ENCODE data around the gene GSN. TPM values are rescaled to one million over a fixed set of nuclear protein-coding genes. Genes with fewer than 3 reads are reported as not detected.

Gene GSN
- polyA plus RNA-seq, 3 donors: 183 to 2,232 (median 1,519) TPM

DNA sequence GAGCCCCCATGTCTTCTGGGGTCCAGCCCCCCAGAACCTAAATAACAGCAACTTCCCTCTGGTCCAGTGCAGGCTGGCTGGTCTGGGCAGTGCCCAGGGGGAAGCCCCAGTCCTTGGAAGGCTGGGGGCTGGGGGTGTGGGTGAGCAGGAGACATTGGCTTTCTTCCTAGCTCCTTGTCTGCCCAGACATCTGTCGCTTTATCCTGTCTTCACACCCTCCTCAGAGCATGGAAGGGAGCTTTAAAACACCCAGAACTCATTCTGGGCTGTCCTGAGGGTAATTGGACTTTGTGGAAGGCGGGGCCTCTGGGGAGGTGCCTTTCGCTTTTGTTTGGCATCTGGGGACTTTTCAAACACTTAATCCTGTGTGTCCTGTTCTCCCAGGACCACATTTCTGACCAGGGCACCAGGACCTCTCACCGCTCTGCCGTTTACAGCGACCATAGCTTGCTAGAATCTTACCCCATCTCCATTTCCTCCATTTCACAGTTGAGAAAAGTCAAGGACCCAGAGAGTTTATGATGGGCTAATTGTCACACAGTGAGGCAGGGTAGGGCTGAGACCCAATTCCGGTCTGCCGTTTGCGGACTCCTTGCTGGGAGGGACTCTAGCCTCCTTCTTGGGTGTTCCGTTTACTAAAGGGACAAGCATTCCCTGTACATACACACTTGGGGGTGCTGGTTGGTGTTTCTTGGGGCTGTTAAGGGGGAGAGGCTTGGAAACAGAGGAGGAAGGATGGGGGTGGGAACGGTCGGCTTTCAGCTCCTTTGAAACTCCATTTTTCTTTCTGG lies 1.1 kb downstream of the GSN start:
- no peak overlapping the region for H3K27ac ChIP-seq (ENCODE audit: low read depth, low read length)
- 15 to 42% (median 21%) methylated on average over 12 of the region's 12 CpGs for WGBS, 3 donors

- no peak overlapping the region for H3K27ac ChIP-seq (ENCODE audit: low read depth, low read length)
- WGBS, 3 donors: 44 to 86% (median 48%) methylated on average over 5 of the region's 5 CpGs
Measured at GRCh38 chr9:121269642-121270254, 1.8 kb downstream of the GSN start.

GRCh38 chr9:121271368-121272341 lies 3.7 kb downstream of the GSN start:
- no peak overlapping the region for H3K27ac ChIP-seq (ENCODE audit: low read depth, low read length)
- 36 to 81% (median 44%) methylated on average over 13 of the region's 13 CpGs for WGBS, 3 donors

DNA sequence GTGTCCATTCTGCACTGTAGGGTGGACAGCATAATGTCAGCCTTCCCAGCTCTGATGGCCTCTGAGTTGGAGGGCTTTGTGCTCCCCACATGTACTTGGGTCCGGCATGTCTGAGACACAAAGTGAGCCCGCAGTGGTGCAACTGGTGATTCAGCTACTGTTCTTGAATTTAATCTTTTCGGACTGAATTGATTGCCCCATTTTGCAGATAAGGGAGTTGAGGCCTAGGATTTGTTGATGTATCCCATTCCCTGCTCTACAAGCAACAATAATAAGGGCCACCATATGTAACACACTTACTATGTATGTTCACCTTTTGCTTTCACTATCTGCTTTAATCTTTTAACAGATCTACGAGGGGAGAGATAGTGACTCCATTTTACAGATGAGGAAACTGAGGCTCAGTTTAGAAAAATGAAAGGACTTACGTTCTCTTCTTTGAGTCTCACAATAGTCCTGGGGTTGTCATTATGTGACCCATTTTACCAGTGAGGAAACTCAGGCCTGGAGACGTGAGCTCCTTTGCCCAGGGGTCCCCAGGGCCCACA lies 4.5 kb downstream of the GSN start:
- WGBS, 3 donors: 64 to 86% (median 85%) methylated on average over 6 of the region's 6 CpGs
- no peak overlapping the region for H3K27ac ChIP-seq (ENCODE audit: low read depth, low read length)

DNA sequence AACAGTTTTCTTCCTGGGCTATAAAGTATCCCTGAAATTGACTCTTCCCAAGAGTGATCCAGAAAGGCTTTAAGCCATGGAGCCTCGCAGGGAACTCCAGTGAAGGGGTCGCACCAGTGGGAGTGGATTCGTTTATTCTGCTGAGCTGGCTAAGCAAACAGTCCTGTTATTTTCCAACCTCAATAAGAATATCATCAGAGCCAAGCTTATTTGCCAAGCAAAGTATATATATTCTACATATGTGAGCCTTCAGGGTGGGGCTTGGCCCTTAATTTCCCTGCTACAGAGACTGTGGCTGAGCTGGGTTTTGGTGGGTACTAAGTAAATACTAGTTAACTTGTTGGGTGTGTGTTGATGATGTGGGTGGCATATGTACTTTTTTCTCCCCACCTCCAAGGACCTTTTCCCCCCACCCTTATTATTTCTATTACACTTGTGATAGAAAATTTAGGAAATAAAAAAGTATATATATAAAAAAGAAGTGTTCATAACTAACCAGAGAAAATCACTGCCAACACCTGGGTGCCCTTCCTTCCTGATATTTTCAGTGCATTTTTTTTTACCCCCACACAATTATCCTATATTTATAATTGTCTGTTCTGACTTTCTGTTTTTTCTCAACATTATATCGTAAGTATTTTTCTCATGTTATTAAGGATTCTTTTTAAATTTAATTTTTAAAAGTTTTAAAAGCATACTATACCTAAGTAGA lies 5.3 kb downstream of the GSN start:
- 66 to 82% (median 69%) methylated on average over 4 of the region's 4 CpGs for whole genome bisulfite sequencing, 3 donors
- H3K27ac ChIP-seq (ENCODE audit: low read depth, low read length): no peak overlapping the region

DNA sequence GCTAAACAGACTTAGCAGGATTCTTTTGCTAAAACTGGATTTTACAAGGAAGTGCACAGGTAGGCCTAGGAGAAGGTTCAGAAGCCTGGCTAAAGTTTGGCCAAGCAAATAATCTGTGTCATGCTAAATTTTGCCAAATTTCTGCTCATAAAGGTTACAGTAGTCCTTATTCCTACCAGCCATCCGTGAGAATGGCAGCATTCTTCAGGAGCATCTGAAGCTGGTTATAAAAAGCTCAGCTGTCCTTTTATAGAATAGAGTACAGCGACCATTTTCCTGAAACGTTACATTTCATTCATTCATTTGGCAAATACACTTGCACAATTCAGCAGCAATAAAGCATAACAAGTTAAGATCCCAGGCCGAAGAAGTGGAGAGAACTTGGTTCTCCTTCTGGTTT lies 6.9 kb downstream of the GSN start:
- H3K27ac ChIP-seq (ENCODE audit: low read depth, low read length): no peak overlapping the region
- 79 to 81% (median 81%) methylated on average over 4 of the region's 4 CpGs for WGBS, 3 donors

GRCh38 chr9:121275781-121276658 lies 8.1 kb downstream of the GSN start:
- 75 to 77% (median 76%) methylated on average over 8 of the region's 8 CpGs for WGBS, 3 donors
- H3K27ac ChIP-seq (ENCODE audit: low read depth, low read length): no peak overlapping the region

- WGBS, 3 donors: 81 to 93% (median 92%) methylated on average over 1 of the region's 1 CpG
Measured at GRCh38 chr9:121277026-121277425, 9.1 kb downstream of the GSN start.

DNA sequence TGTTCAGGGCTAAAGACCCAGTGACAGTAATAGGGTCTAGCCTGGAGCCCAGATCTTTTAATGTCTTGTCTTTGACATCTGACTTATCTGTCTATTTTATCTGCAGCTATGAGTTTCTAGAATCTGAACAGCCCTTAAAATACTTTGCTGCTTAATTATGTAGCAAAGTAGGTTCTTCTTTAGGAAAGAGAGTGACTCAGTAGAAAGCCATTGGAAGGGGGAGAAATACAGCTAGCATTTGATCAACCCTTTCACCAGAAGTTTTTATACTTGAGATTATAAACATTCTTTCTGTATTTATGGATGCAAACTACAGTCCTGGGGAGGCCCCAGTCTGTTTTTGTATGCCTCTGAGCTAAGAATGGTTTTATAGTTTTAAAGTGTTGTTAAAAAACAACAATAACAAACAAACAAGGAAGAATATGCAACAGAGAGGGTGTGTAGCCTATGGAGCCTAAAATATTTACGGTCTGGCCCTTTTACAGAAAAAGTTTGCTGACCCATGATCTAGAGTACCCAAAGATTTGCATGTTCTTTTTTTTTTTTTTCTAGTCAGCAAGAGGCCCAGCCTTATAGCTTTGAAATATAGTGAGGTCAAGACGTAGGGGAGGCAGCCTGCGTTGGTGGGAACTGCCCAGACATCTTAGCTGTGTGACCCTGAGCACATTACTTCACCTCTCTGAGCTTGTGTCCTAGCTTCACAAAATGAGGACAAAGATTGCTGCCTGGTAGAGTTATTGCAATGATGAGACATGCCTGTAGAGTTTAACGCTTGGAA lies 9.7 kb downstream of the GSN start:
- WGBS, 3 donors: 55 to 77% (median 69%) methylated on average over 4 of the region's 4 CpGs
- no peak overlapping the region for H3K27ac ChIP-seq (ENCODE audit: low read depth, low read length)

More at GRCh38 chr9:121277026-121277425, 9.1 kb downstream of the GSN start:
- no peak overlapping the region for H3K27ac ChIP-seq (ENCODE audit: low read depth, low read length)

DNA sequence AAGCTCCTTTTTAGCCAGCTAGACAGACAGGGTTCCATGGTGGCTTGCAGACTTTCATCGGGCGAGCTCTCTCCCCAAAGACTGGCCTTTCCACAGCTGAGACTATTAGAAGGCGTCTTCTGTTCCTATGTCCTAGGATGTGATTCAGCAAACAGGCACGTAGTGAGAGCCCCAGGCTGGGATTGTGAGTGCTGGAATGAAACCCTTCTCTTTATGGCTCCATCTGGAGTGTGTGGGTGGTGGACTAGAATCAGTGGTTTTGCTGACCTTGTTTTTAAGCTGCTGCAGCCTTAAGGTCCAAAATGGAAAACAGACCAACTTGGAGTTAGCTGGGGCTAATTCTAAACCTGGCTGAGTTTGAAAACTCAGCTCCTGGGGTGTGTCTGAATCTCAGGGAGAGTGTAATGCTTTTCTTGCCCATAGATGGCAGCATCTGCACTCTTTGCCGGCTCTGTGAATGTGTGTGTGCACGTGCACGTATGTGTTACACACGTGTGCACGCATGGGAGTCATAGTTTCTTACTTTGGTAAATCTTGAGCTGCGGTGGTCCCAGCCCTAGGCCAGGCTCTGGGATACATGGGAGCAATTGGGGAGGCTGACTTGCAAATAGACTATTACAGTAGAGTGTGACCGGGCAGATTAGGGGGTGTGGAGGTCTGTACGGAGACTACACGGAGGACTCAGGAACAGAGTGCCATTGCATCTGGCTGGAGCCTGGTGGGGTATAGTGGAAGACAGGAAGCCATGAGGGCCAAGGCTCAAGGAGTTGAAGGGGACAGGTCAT lies 10.7 kb downstream of the GSN start:
- WGBS, 3 donors: 21 to 36% (median 29%) methylated on average over 13 of the region's 13 CpGs
- peak overlapping the region; percentile 29 for H3K27ac ChIP-seq (ENCODE audit: low read depth, low read length)

DNA sequence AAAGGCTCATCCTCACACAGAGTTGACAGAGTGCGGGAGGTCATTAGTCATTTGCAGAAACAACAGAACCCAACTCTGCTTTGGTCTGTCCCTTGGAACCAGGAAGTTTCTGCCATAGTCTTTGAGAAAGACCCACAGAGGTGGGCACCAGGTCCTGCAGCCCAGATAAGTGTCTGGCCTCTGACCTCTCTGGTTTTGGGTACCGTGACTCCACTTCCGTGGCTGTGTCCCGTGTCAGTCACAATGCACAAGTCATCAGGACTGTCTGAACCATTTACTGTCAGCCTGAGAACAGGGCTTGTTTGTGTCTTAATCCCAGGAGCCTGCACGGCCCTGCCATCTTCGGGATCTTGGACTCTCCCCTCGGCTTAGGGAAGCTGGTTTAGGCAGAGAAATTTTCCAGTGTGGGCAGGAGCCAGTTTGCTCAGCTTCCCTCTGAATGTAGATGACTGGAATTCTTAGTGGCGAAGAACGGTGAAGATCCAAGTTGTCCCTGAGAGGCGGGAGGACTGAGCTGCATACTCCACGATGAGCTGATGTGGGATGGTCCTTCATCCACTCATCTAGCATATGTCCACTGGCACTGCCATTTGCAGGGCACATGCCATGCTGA lies 11.9 kb downstream of the GSN start:
- 80 to 92% (median 82%) methylated on average over 11 of the region's 11 CpGs for WGBS, 3 donors
- H3K27ac ChIP-seq (ENCODE audit: low read depth, low read length): peak overlapping the region; percentile 42

DNA sequence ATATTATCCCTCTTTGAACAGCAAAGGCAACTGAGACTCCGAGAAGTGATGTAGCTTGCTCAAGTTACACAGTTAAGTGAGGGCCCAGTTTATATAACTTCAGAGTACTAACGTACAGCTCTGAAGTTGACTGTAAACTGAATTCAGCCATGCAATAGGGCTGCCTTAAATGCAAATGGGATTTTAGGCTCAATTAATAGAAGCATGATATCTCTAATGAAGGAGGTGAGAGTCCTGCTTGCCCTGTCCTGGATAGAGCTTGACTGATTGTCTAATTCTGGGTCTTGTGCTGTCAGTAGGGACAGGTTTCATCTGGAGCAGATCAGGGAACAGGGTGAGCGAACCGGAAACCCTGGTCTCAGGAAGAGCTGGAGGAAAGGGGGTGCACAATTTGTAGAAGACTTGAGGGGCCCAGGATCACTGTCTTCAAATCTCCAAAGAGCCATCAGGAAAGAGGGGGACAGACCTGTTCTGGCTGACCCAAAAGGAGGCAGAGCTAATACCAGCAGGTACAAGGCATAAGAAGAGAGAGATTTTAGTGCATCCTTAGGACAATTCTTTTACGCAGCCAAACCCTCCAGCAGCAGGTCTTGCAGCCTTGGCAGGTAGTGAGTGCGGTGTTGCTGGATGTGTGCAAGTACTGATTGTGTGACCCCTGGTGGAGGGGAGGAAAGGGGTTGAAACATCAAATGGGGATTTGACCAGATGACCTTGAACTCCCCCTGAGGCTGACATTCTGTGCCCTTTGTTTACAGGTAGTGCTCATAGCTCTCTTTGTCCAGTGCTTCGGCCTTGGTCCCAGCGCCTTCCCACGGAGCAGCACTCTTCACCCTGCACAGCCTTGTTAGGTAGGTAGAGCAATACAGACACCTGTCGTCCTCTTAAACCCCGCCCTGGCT lies 13.0 kb downstream of the GSN start:
- 70 to 76% (median 71%) methylated on average over 11 of the region's 11 CpGs for WGBS, 3 donors
- H3K27ac ChIP-seq (ENCODE audit: low read depth, low read length): peak overlapping the region; percentile 19

GRCh38 chr9:121281614-121282276 lies 13.8 kb downstream of the GSN start:
- peak overlapping the region; percentile 19 for H3K27ac ChIP-seq (ENCODE audit: low read depth, low read length)
- 28 to 37% (median 29%) methylated on average over 10 of the region's 10 CpGs for WGBS, 3 donors

Data from adipose tissue (tissue), 3 donors.